ENCODE measurements around the gene SH3BGRL3. TPM values are rescaled to one million over a fixed set of nuclear protein-coding genes. Genes with fewer than 3 reads are reported as not detected.

The SH3BGRL3 gene
- total and polyA plus RNA-seq, 2 of the 13 experiments (the other 11 are each of a cell fraction or from before 2014, with no cell fraction given) = 11.4 to 12.2 TPM

DNA sequence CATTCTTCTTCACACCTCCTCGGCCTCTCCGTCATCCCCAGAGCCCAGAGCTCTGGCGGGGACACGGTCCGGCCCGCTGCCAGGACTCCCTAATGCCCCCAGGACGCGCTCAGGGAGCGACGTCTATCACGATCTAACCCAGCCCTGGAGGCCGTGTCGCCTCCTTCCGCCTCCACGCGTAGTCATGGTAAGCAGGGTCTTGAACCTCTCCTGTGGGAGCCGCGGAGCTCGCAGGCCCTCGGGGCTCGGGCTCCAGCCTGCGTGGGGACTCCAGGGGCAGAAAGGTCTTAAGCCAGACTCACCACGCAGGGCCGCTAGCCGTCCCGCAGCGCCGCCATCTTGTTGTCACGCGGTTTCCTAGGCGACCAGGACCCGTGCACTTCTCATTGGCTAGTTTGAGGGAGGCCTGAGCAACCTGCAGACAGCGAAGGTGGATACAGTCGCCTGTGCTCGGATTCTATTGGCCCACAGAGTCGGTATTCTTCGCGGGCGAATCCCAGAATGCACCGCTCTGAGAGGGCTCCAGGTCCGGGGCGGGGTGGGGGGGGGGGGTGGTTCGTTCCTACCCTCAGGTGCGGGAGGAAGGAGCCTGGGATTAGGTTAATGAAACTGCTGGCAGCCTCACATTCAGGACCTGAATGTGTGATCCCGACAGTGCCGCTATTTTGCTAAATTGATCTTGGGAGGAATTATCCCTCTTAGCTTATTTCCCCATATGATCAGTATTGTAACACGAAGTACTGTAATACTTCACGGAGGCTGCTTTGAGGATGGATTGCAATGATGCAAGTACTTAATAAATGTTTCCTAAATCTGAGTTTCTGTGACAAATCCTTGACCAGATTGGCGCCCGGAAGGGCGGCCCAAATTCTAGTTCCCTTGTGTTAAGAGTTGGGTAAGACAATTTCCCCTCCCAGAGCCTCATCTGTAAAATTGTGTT lies 26.7 kb downstream of the SH3BGRL3 start, which contains the start of gene UBXN11 (continued):
- TF ChIP-seq, protein P1, sequence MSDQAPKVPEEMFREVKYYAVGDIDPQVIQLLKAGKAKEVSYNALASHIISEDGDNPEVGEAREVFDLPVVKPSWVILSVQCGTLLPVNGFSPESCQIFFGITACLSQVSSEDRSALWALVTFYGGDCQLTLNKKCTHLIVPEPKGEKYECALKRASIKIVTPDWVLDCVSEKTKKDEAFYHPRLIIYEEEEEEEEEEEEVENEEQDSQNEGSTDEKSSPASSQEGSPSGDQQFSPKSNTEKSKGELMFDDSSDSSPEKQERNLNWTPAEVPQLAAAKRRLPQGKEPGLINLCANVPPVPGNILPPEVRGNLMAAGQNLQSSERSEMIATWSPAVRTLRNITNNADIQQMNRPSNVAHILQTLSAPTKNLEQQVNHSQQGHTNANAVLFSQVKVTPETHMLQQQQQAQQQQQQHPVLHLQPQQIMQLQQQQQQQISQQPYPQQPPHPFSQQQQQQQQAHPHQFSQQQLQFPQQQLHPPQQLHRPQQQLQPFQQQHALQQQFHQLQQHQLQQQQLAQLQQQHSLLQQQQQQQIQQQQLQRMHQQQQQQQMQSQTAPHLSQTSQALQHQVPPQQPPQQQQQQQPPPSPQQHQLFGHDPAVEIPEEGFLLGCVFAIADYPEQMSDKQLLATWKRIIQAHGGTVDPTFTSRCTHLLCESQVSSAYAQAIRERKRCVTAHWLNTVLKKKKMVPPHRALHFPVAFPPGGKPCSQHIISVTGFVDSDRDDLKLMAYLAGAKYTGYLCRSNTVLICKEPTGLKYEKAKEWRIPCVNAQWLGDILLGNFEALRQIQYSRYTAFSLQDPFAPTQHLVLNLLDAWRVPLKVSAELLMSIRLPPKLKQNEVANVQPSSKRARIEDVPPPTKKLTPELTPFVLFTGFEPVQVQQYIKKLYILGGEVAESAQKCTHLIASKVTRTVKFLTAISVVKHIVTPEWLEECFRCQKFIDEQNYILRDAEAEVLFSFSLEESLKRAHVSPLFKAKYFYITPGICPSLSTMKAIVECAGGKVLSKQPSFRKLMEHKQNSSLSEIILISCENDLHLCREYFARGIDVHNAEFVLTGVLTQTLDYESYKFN (CRISPR knock-in tag; conservative IDR thresholded peaks at IDR 0.05) = no peak
- TF ChIP-seq CENPBD1 (CRISPR knock-in tag; IDR thresholded peaks at IDR 0.05; ENCODE audit: borderline replicate concordance, low read depth) (no peak), ZNF740 (CRISPR knock-in tag; IDR thresholded peaks at IDR 0.05) (peak; percentile 68), ZNF83 (CRISPR knock-in tag; IDR thresholded peaks at IDR 0.05; ENCODE audit: borderline replicate concordance) (no peak), RBM39 (IDR thresholded peaks at IDR 0.05; ENCODE audit: low read depth, low read length, poor library complexity, severe bottlenecking) (no peak), ZNF782 (CRISPR knock-in tag; IDR thresholded peaks at IDR 0.05; ENCODE audit: borderline replicate concordance) (peak; percentile 70; the same call in 1 of the 2 replicates), SETDB1 (CRISPR knock-in tag; IDR thresholded peaks at IDR 0.05; ENCODE audit: borderline replicate concordance) (no peak), ZC3H13 (CRISPR knock-in tag; IDR thresholded peaks at IDR 0.05) (no peak), HNRNPUL1 (IDR thresholded peaks at IDR 0.05; ENCODE audit: low read depth, low read length) (no peak), RARG (CRISPR knock-in tag; IDR thresholded peaks at IDR 0.05; ENCODE audit: low read depth) (no peak), ZBTB1 (CRISPR knock-in tag; IDR thresholded peaks at IDR 0.05; ENCODE audit: borderline replicate concordance) (no peak), ZFAT (CRISPR knock-in tag; conservative IDR thresholded peaks at IDR 0.05) (no peak), ZNF446 (CRISPR knock-in tag; IDR thresholded peaks at IDR 0.05) (no peak), ZNF329 (CRISPR knock-in tag; IDR thresholded peaks at IDR 0.05; ENCODE audit: low read depth) (no peak), NKX3-1 (CRISPR knock-in tag; IDR thresholded peaks at IDR 0.05) (no peak), ZNF557 (CRISPR knock-in tag; IDR thresholded peaks at IDR 0.05) (no peak), TRIM24 (CRISPR knock-in tag; IDR thresholded peaks at IDR 0.05) (no peak)
- TF ChIP-seq, protein P2, sequence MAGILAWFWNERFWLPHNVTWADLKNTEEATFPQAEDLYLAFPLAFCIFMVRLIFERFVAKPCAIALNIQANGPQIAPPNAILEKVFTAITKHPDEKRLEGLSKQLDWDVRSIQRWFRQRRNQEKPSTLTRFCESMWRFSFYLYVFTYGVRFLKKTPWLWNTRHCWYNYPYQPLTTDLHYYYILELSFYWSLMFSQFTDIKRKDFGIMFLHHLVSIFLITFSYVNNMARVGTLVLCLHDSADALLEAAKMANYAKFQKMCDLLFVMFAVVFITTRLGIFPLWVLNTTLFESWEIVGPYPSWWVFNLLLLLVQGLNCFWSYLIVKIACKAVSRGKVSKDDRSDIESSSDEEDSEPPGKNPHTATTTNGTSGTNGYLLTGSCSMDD (CRISPR knock-in tag; IDR thresholded peaks at IDR 0.05) = no peak
- TF ChIP-seq, protein P3, sequence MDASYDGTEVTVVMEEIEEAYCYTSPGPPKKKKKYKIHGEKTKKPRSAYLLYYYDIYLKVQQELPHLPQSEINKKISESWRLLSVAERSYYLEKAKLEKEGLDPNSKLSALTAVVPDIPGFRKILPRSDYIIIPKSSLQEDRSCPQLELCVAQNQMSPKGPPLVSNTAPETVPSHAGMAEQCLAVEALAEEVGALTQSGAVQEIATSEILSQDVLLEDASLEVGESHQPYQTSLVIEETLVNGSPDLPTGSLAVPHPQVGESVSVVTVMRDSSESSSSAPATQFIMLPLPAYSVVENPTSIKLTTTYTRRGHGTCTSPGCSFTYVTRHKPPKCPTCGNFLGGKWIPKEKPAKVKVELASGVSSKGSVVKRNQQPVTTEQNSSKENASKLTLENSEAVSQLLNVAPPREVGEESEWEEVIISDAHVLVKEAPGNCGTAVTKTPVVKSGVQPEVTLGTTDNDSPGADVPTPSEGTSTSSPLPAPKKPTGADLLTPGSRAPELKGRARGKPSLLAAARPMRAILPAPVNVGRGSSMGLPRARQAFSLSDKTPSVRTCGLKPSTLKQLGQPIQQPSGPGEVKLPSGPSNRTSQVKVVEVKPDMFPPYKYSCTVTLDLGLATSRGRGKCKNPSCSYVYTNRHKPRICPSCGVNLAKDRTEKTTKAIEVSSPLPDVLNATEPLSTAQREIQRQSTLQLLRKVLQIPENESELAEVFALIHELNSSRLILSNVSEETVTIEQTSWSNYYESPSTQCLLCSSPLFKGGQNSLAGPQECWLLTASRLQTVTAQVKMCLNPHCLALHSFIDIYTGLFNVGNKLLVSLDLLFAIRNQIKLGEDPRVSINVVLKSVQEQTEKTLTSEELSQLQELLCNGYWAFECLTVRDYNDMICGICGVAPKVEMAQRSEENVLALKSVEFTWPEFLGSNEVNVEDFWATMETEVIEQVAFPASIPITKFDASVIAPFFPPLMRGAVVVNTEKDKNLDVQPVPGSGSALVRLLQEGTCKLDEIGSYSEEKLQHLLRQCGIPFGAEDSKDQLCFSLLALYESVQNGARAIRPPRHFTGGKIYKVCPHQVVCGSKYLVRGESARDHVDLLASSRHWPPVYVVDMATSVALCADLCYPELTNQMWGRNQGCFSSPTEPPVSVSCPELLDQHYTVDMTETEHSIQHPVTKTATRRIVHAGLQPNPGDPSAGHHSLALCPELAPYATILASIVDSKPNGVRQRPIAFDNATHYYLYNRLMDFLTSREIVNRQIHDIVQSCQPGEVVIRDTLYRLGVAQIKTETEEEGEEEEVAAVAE (CRISPR knock-in tag; IDR thresholded peaks at IDR 0.05; ENCODE audit: borderline replicate concordance) = peak; percentile 94
